Endometrial microvascular endothelial cells (primary cell): ENCODE measurements around the gene NEIL3. TPM values are rescaled to one million over a fixed set of nuclear protein-coding genes. Genes with fewer than 3 reads are reported as not detected.

Source experiments
- in situ Hi-C: cut with HindIII; loops from 2 replicates; pipeline ENCODE4 v1.10.0; 2017; ENCODE audit warnings: low sequenced_read_pairs, low pct_unique_long_range_greater_than_20kb; ENCODE audit errors: inconsistent ontology term
- total RNA-seq: library from RNA; depleted of rRNA; stranded (reverse); fragments of >200 nt; gene quantifications from one replicate; pipeline ENCODE4 v1.2.3, GENCODE V29; 2015; ENCODE audit errors: inconsistent ontology term

The NEIL3 gene, protein sequence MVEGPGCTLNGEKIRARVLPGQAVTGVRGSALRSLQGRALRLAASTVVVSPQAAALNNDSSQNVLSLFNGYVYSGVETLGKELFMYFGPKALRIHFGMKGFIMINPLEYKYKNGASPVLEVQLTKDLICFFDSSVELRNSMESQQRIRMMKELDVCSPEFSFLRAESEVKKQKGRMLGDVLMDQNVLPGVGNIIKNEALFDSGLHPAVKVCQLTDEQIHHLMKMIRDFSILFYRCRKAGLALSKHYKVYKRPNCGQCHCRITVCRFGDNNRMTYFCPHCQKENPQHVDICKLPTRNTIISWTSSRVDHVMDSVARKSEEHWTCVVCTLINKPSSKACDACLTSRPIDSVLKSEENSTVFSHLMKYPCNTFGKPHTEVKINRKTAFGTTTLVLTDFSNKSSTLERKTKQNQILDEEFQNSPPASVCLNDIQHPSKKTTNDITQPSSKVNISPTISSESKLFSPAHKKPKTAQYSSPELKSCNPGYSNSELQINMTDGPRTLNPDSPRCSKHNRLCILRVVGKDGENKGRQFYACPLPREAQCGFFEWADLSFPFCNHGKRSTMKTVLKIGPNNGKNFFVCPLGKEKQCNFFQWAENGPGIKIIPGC
- 8.1 TPM for total RNA-seq

DNA sequence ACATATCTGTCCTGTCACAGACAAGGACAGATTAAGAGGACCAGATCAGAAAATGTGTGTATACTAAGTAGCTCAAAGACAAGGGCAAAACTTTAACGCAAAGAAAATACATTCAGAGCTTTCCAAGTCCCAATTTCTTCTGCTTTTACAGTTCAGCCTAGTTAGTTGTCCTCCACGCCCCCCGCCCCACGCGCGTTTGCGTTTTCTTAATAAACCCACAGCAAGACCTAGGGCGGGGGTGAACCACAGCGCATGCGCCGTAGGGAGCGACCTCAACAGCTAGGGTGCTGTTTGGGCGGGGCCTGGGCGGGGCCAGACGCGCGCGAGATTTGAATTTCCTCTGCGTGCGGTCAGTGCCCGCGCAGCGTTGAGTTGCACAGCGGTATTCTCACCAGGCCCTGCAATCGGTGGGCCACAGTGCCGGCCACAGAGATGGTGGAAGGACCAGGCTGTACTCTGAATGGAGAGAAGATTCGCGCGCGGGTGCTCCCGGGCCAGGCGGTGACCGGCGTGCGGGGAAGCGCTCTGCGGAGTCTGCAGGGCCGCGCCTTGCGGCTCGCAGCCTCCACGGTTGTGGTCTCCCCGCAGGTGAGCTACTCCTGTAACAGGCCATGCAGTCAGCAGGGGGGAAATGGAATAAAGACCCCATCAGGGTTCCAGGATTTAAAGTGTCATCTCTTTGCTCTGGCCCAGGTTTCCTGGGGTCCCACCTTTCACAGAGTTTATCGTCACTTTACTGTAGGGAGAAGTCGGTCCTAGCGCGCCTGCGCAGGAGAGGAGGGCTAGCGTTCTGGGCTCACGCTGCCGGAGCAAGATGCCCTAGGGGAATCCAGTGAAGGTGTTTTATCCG is at the start of gene NEIL3:
NEIL3 (plus strand) TSS at position 353 of the 850 bp plus-strand sequence; CDS start at position 433, 80 bp downstream.
- in situ Hi-C loops = no loop called here

- in situ Hi-C loops = no loop called here
These were observed 45.9 kb upstream of the NEIL3 start for GRCh38 chr4:177263818-177264217.

GRCh38 chr4:177264788-177265422 is 44.8 kb upstream of the NEIL3 start:
- in situ Hi-C loops = no loop called here

DNA sequence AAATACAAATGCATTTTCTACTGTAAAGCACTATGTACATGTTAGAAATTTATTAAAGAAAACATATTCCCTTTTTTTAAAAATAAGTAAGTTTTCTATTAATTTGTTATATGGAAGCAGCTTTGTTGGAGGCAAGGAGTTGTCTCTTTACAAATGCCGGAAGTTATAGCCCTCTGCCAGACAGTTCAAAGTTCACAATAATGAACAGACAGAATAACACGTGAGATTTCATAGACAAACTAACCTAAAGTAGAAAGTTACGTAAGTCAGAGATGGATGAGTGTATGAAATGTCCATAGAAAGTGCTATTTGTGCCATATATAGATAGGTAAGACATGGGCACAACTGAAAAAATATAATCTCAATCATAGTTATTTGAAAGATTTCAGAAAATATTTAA is 43.9 kb upstream of the NEIL3 start:
- in situ Hi-C loops = no loop called here

GRCh38 chr4:177266506-177266905 is 43.2 kb upstream of the NEIL3 start:
- in situ Hi-C loops = no loop called here

DNA sequence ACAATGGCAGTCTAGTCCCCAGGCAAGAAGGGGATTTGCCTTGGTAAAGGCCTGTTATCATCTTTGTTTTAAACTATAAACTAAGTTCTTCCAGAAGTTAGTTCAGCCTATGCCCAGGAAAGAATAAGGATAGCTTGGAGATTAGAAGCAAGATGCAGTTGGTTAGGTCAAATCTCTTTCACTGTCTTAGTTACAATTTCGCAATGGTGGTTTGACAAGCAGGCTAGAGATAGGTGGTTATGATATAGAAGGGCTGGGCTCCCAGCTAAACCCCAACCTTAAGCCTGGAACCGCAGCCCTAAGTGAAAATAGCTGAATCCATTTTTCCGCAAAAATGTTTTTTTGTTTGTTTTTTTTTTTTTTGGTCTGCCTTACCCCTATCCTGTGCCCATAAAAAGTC is 41.8 kb upstream of the NEIL3 start:
- in situ Hi-C loops = no loop called here

DNA sequence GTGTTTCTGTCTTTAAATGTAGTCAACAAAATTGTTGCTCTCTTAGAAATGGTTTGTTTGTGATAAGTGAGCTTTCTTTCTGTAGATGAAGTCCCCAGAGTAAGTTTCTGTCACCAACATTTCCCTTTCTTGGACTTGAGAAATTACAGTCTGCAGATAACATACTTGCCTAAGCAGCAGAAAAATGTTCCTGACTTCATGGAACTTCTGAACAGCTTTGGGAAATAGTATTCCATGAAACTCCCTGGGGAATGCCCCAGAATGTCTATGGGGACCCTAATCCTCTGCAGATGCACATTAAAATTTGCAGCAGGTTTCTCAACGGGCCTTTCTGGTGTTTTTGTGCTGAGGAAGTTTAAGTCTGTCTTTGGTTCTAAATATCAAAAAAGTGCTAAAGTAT is 38.6 kb upstream of the NEIL3 start:
- in situ Hi-C loops = no loop called here

DNA sequence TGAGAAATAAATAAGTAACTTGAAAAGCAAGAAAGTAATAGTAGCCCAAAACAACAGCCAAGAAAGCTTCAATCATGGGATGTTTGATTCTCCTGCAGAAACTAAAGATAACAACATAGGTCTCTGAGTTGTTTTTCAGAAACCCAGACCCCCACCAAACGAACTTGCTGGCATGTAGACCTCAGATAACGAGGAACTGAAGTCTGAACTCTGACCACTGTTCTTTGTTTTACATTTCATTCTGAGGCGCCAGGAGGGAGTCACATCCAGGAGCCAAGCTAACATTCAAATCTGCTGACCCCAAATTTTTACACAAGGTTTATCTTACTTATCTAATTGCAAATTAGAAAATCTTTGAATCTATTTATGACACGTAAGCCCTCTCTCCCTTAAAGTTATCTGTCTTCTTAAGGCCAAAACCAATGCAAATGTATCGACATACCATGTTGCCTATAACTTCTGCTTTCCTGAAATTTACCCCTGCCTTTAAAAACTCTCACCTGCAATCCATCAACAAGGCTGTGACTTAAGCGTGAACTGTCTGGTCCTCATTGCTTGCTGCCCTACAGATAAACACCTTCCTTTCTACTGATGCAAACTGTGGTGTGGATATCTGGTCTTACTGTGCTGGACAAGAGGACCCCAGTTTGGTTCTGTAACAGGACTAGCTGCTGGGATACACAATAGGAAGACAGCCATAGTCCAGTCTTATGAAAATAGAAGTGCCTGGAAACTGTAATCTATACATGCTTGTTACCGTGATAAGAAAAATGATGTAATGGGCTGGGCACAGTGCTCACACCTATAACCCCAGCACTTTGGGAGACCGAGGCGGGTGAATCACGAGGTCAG is 37.5 kb upstream of the NEIL3 start:
- in situ Hi-C loops = no loop called here

DNA sequence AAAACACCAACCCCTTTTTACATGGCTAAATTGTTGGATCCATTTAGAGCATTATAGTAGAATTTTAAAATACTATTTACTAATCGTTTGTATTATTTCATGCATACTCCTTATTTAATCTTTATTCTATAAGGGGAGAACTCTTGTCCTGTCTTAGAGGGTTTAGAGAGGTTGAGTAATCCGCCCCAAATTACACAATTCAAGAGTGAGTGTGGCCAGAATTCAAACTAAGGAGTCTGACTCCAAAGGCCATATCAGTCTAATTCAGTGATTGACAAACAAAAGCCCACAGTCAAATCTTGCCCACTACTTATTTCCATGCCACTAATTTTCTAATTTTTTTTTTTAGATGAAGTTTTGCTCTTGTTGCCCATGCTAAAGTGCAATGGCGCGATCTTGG is 33.7 kb upstream of the NEIL3 start:
- in situ Hi-C loops = no loop called here

- in situ Hi-C loops = no loop called here
These were observed 28.2 kb upstream of the NEIL3 start for GRCh38 chr4:177281351-177281909.

DNA sequence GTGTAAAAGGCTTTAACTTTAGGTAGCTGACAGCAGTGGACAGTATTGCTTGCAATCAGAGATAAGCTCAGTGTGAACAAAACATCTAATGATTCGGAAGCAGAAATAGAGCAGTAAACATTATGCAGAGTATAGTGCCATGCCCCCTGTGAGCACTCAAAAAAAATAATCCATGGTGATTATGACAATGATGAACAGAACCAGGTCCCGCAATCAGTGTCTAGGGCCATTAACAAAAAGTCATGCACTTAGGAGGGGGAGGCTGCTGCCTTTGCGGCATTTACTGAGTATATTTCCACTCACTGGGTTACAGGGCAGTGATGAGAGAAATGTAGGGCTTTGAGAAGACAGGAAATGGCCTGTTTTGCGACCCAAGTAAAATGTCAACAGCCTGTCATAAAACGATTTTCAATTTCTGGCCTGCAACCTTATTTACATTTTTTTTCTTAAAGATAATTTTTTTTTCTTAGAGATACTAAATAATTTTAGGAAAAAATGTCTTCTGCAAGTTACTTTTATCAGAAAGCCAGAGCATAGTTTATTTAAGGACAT is 27.3 kb upstream of the NEIL3 start:
- in situ Hi-C loops = no loop called here

DNA sequence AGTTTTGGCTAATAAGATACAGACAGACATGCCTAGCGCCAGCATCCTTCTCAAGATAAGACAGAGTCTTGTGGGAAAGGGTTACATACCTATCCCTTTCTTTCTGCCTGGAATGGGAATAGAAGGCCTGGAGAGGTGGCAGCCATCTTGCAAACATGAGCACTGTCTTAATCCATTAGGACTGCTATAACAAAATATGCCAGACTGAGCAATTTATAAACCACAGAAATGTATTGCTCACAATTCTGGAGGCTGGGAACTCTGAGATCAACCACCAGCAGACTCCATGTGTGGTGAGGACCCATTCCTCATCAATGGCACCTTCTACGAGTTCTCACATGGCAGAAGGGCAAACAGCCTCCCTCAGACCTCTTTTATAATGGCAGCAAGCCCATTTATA is 26.5 kb upstream of the NEIL3 start:
- in situ Hi-C loops = no loop called here

DNA sequence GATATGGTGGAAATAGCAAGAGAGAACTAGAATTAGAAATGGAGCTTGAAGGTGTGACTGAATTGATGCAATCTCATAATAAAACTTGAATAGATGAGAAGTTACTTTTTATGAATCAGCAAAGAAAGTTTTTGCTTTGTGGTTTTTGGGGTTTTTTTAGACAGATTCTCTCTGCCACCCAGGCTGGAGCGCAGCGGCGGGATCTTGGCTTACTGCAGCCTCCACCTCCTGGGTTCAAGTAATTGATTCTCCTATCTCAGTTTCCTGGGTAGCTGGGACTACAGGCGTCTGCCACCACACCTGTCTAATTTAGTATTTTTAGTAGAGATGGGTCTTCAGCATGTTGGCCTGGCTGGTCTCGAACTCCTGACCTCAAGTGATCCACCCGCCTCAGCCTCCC is 23.7 kb upstream of the NEIL3 start:
- in situ Hi-C loops = no loop called here

DNA sequence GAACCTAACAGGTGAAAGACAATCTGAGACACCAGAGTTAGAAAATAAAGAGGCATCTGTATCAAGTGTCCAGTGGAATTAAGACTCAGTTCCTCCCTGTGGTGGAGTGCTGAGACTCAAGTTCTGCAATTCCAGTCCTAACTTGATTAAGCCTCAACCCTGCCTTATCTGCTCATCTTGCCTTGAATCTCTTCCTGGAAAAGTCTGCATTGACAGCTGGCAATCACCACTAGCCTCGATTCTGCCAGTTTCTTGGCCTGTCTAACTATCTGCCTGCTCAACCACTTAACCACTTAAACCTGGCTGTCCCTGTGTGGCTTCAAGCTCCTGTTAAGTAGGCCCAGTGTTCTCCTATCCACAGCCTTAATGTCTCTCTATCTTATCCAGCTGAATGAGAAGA is 22.4 kb upstream of the NEIL3 start:
- in situ Hi-C loops = no loop called here

DNA sequence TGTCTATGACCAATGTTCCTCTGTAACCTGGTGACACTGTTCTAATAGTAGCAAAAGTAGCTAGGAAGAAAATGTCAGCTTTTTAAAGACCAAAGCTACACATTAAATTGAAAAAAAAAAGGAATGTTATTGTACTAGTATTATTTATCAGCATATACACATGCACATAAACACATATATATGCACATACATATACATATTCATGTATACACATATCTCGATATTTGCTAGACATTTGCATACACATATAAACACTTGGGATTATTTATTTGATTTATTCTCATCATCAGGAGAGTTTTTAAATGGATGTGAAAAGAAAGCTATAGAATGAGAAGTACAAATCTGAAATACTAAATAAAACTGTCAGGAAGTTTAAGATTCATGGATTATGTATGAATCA is 21.3 kb upstream of the NEIL3 start:
- in situ Hi-C loops = no loop called here

DNA sequence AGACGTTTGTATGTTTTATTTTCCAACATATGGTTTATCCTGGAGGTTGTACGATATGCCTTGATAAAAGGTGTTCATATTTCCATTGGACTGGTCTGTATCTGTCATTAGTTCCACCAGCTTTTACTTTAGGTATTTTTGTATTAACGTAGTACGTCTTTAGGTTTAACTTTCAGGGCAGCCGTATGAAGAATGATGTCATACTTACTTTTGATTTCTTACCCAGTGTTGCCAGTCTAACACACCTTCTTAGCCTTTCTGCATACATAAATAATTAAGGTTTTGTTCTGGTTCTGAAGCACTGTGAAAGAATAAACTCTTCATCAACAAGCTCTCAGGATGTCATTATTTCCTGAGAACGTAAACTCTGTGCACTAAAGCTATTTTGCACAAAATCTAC is 18.9 kb upstream of the NEIL3 start:
- in situ Hi-C loops = no loop called here

DNA sequence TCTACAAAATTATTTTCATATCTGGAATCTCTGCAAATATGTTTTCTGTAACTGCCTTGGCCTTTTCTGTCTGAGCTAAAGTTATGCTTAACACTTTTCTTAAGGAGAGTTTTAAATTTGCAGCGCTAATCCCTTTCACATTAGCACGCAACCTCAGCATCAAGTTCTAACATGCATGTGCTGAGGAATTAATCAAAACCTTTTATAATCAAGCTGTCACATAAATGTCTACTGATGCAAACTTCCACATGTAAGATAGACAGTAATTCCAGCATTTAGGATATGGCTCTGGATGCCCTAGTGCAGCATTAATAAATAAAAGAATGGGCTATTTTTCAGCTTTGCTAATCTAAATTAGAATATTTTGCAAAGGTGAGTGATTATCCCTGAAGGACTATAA is 17.5 kb upstream of the NEIL3 start:
- in situ Hi-C loops = no loop called here
